NCI-H2081 (cell line): ENCODE measurements around the gene PIP4K2C.
"Not testable (repeated sequence)": the region's sequence is repeated elsewhere in the genome, so short reads cannot be mapped to it uniquely, and the experiment has no call there.

Experiments used
- DNase-seq, 2 experiments: peaks; one replicate each; lab custom pipeline; 2025; lab: John Stamatoyannopoulos, UW

PIP4K2C gene

GRCh38 chr12:57585156-57585555, 5.8 kb upstream of the PIP4K2C start:
- no peak for DNase-seq

DNA sequence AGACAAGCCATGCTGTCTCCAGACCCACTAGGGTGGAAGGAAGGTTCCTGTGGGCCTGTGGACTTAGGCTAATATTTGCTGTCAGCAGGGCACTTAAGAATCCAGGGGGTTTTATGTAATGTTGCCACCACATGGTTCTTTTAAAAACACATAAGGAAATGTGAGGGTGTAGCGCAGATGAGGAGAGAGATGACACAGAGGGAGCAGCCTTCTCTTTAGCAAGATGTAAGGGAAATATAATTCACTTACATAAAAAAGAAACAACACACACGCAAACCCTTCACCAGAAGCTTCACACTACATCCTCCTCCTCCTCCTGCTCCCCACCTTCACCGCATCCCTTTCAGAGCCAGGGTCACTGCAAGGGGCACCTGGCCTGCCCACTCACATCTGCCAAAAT, 4.9 kb upstream of the PIP4K2C start:
- DNase-seq: no peak

- DNase-seq: no peak
These were observed 4.1 kb upstream of the PIP4K2C start for GRCh38 chr12:57586832-57587429.

GRCh38 chr12:57588951-57589610, 1.9 kb upstream of the PIP4K2C start:
- DNase-seq: not testable (repeated sequence)

GRCh38 chr12:57590479-57590863, 521 bp upstream of the PIP4K2C start:
- DNase-seq: no peak

GRCh38 chr12:57591782-57592325, 862 bp downstream of the PIP4K2C start:
- DNase-seq: no peak

DNA sequence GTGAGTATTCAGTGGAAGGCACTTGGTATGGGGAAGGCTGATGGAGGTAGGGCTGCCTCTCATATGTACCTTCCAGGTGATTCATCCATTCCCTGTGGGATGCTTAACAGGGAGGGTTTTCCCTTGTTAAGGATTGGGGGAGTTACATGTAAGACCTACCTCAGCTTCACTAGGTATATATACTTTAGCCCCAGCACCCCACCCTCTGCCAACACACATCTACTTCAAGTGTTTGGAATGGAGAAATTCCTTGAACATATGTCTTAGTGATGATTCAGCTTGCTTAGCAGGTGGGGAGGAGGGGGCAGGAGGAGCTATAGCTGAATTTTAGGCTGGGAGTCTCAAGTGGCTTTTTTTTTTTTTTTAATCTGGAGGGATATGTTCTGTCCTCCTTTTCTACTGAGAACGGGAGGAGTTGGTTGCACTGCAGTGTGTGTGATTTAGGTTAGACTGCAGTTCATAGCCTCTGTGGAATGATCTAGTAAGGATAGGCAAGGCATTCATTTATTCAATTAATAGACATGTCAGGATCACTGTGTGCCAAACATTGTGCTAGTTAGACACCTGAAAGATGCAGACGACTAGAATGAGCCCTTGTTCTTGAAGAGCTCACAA, 1.7 kb downstream of the PIP4K2C start:
- no peak for DNase-seq

GRCh38 chr12:57593187-57593586, 2.2 kb downstream of the PIP4K2C start:
- no peak for DNase-seq

DNA sequence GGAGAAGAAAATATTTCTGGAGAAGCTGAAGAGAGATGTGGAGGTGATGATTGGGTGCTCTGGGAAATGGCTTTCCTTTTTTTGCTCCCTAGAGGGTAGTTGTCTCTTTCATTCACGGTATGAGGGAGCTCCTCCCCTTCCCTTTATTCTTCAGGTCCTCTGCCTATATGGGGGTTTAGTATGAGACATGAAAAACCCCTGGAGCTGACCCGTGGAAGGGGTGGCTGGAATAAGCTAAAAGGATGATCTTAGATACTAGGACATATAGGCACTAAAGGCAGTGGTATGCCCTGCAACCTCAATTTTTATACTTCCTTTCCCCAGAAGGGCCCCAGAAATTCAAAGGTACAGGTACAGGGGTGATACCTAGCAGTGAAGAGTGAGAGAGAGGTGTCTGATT, 9.4 kb downstream of the PIP4K2C start:
- no peak for DNase-seq

DNA sequence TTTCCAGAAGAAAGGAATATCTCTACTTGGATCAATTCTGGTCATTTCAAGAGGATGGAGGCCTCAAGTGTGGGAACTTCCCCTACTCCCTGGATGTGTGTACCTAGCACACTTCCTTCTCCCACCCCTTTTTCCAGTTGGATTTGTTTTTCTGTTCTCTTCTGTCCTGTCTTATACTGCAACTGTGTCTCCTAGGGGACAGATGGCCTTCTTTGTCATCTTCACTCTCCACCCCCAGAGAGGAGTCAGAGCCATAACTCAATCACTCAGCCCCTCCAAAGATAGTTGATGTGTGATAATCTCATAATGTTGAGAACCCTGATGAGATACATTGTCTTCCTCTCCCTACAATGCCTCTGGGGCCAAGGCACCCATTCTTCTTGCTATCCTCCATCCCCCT, 11.6 kb downstream of the PIP4K2C start:
- DNase-seq: no peak

- DNase-seq: no peak
These were observed 12.3 kb downstream of the PIP4K2C start for GRCh38 chr12:57603324-57603723.

- DNase-seq: no peak
These were observed 12.9 kb downstream of the PIP4K2C start for GRCh38 chr12:57603815-57604453.

GRCh38 chr12:57604454-57604991, 13.5 kb downstream of the PIP4K2C start, which contains the start of gene DTX3:
DTX3 (plus strand) TSS chr12:57604824; CDS start chr12:57606518, 1,694 bp downstream.
- DNase-seq: peak in 1 of 2 experiments; percentile 48

GRCh38 chr12:57604992-57605810, 14.2 kb downstream of the PIP4K2C start:
- peak in 1 of 2 experiments; percentile 17 for DNase-seq

- no peak for DNase-seq
These were observed 14.9 kb downstream of the PIP4K2C start for GRCh38 chr12:57605811-57606311.

DNA sequence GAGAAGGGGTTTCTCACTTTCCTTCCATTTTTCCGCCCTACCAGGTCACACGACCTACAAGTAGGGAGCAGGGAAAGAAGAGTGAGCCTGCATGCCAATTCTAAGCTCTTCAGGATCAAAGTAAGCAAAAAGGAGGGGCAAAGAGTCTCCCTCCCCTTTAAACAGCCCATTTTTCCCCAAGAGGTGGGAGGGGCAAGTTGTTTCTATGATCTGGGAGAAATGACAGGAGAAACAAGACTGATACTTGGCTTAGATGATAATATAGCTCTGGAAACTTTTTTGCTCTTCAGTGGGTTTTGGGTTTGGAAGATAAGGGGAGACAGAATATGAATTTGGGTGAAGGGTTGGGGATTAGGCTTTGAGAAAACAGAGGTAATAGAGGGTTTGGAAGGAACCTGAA, 15.4 kb downstream of the PIP4K2C start:
- DNase-seq: no peak

- DNase-seq: no peak
These were observed 15.8 kb downstream of the PIP4K2C start for GRCh38 chr12:57606821-57607220.

- DNase-seq: no peak
These were observed 17.1 kb downstream of the PIP4K2C start for GRCh38 chr12:57607958-57608663.

- no peak for DNase-seq
These were observed 18.2 kb downstream of the PIP4K2C start for GRCh38 chr12:57609101-57609780.
